Choroid plexus epithelial cell (primary cell): ENCODE measurements around the gene SNRPA1.

Source experiments
- DNase-seq: peaks from one replicate; pipeline ENCODE4 v3.0.0-alpha.2; 2010; ENCODE audit warnings: low read depth
- H3K4me3 ChIP-seq: 2 replicates; pipeline ENCODE4 v1.5.1; 2011; ENCODE audit warnings: low read depth, mild to moderate bottlenecking, control low read depth, low read length, moderate library complexity
- CTCF ChIP-seq: conservative IDR thresholded peaks from 2 replicates; pipeline ENCODE4 v1.5.1; 2011; ENCODE audit warnings: low read depth, mild to moderate bottlenecking, control low read depth, inconsistent platforms, low read length, moderate library complexity

The SNRPA1 gene

DNA sequence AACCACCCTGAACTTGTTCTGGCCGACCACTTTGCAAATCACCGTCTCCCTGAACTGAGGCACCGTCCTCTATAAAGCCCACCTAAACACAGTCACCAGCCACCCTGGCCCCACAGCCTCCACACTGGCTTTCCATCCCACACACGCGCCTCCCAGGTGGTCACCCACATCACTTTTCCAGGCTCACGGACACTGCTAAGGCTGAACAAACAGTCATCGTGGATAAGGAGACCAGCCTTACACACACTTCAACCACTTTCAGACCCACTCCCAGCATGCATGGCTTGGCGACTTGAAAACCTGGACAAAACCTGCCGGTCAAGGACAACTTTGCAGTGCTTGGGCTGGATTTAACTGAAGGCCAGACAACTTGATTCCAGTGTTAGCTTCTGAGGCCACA lies 51.6 kb downstream of the SNRPA1 start:
- H3K4me3 ChIP-seq: no peak overlapping the region
- no peak for DNase-seq
- no peak for TF ChIP-seq CTCF

DNA sequence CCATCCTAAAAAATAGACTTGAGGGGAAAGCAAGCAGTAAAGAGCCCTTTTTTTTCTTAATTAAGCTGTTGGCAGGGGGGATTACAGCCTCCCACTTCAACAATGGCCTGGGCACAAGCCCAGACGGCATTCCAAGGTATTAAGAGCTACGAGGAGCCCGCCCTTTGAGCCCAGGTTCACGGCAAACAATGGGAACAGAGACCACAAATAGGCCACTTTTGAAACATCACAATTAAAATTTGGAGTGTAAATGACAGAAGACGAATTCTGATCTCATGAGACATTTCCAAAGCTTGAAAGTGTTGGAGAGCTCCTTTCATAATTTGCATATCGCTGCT lies 52.1 kb downstream of the SNRPA1 start:
- TF ChIP-seq CTCF: no peak
- no peak overlapping the region for H3K4me3 ChIP-seq

GRCh38 chr15:101242160-101242998 lies 52.7 kb downstream of the SNRPA1 start:
- DNase-seq: peak; percentile 81
- TF ChIP-seq CTCF: no peak

More for the DNA sequence above, 52.1 kb downstream of the SNRPA1 start:
- no peak for DNase-seq

DNA sequence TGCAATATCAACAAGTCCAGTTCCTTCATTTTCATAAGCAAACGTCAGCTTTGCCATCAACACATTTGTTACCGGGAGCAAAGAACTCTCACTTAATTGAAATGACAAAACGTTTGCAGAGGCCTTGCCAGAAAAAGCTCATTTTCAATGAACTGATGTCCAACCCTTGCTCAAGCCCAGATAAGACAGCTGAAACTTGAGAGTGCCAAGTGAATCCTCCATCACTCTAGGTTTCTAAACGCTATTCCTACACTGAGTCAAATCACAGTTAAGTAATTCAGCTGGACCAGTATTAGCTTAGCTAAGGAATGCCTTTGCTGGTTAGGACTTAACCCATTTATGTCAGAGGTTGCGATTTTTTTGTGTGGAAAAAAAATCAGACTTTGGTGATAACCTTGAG lies 54.7 kb downstream of the SNRPA1 start:
- DNase-seq: peak; percentile 73
- no peak overlapping the region for H3K4me3 ChIP-seq
- no peak for TF ChIP-seq CTCF

More at GRCh38 chr15:101242160-101242998, 52.7 kb downstream of the SNRPA1 start:
- H3K4me3 ChIP-seq: no peak overlapping the region

- no peak overlapping the region for H3K4me3 ChIP-seq
- DNase-seq: no peak
- no peak for TF ChIP-seq CTCF
These were observed 55.3 kb downstream of the SNRPA1 start for GRCh38 chr15:101239724-101240136.

- no peak overlapping the region for H3K4me3 ChIP-seq
These were observed 57.8 kb downstream of the SNRPA1 start for GRCh38 chr15:101237251-101237650.

More at GRCh38 chr15:101237251-101237650, 57.8 kb downstream of the SNRPA1 start:
- DNase-seq: peak; percentile 53
- peak; percentile 20 for TF ChIP-seq CTCF
